Natural killer cell (primary cell): Measurements from ENCODE around the gene COG3. TPM values are rescaled to one million over a fixed set of nuclear protein-coding genes. Genes with fewer than 3 reads are reported as not detected.

ENCODE experiments used
- ATAC-seq, 3 donors: fragments of 150-1000 bp in 2 of 3; fragments of 200-7000 bp in 1 of 3; cut with Tn5 transposase; 1 replicate in 1 of 3; 2 replicates in 2 of 3; pipeline ENCODE4 v1.10.0; 2021; ENCODE audit warnings: mild to moderate bottlenecking in 2 of 3, moderate library complexity in 2 of 3
- DNase-seq, 2 donors: peaks; one replicate each; pipeline versions ENCODE4 v3.0.0 to v3.0.0-alpha.2; 2013 to 2021; ENCODE audit warnings: mixed read lengths in 1 of 2
- H3K27ac ChIP-seq: one replicate; pipeline ENCODE4 v1.5.1; 2013; ENCODE audit warnings: mild to moderate bottlenecking, low read length
- H3K27me3 ChIP-seq: one replicate; pipeline ENCODE4 v1.6.1; 2013; ENCODE audit warnings: low read length; ENCODE audit not compliant: control insufficient read depth, insufficient read depth
- H3K36me3 ChIP-seq: one replicate; pipeline ENCODE4 v1.6.1; 2013; ENCODE audit warnings: low read length; ENCODE audit not compliant: control insufficient read depth, insufficient read depth
- H3K4me1 ChIP-seq: one replicate; pipeline ENCODE4 v1.6.1; 2013; ENCODE audit warnings: low read length; ENCODE audit not compliant: control insufficient read depth, insufficient read depth
- H3K4me3 ChIP-seq: one replicate; pipeline ENCODE4 v1.5.1; 2013; ENCODE audit warnings: low read length
- H3K9me3 ChIP-seq: one replicate; pipeline ENCODE4 v1.6.1; 2013; ENCODE audit warnings: low read length; ENCODE audit not compliant: control insufficient read depth, insufficient read depth
- H3K27ac Mint-ChIP-seq, 2 donors: one replicate each; pipeline ENCODE4 v1.8.0; 2022; ENCODE audit warnings: mild to moderate bottlenecking in 2 of 2, mixed read lengths in 2 of 2, moderate library complexity in 1 of 2
- H3K27me3 Mint-ChIP-seq, 2 donors: one replicate each; pipeline ENCODE4 v1.8.0; 2022; ENCODE audit warnings: low read depth in 2 of 2, mixed read lengths in 2 of 2
- H3K36me3 Mint-ChIP-seq: one replicate; pipeline ENCODE4 v1.8.0; 2022; ENCODE audit warnings: mixed read lengths
- H3K4me1 Mint-ChIP-seq, 2 donors: one replicate each; pipeline ENCODE4 v1.8.0; 2022; ENCODE audit warnings: mixed read lengths in 2 of 2
- H3K4me3 Mint-ChIP-seq: one replicate; pipeline ENCODE4 v1.8.0; 2022; ENCODE audit warnings: mild to moderate bottlenecking, moderate library complexity, mixed read lengths
- H3K9me3 Mint-ChIP-seq, 2 donors: one replicate each; pipeline ENCODE4 v1.8.0; 2022; ENCODE audit warnings: mixed read lengths in 2 of 2
- CTCF ChIP-seq: fragments of 200-600 bp; IDR thresholded peaks from one replicate; pipeline ENCODE4 v1.8.0; 2022; ENCODE audit warnings: antibody characterized with exemption
- WGBS: methylation state at CpG from one replicate; pipeline ENCODE4 v1.1.7; 2013; ENCODE audit warnings: missing lambda C conversion rate; ENCODE audit not compliant: insufficient coverage; 5-methylcytosine and 5-hydroxymethylcytosine counted together
- intact Hi-C: fragments of 100-400 bp; cut with micrococcal nuclease; formaldehyde crosslinking; loops from one replicate; pipeline ENCODE4 v1.14.2; 2022
- total RNA-seq, 4 donors: library from RNA; stranded (reverse); fragments of 120-200 nt in 1 of 4; gene quantifications; one replicate each; pipeline versions ENCODE4 v1.2.3 to v1.2.4, GENCODE V29; 2013 to 2022

COG3 gene
- total RNA-seq, 3 donors from 2014 or later (not counting 1 experiment from before 2014, with no cell fraction given): 48.8 to 58.1 (median 55.6) TPM

- H3K27ac Mint-ChIP-seq: no peak overlapping the region
- H3K4me3 ChIP-seq: no peak overlapping the region
- WGBS: 91% methylated on average over 16 of the region's 16 CpGs
- H3K9me3 ChIP-seq: no peaks in the 10 kb centered on the region
- ATAC-seq (no peak), DNase-seq (no peak)
- TF ChIP-seq CTCF: no peak
- no peaks in the 10 kb centered on the region for H3K9me3 Mint-ChIP-seq
- no peaks in the 10 kb centered on the region for H3K27me3 ChIP-seq
- H3K36me3 Mint-ChIP-seq: no peaks in the 10 kb centered on the region
- peaks cover 12 to 45% of the 10 kb centered on the region in 2 donors for H3K27me3 Mint-ChIP-seq
- H3K4me1 ChIP-seq: no peaks in the 10 kb centered on the region
- no peaks in the 10 kb centered on the region for H3K36me3 ChIP-seq
- intact Hi-C loops: no loop called here
- H3K4me1 Mint-ChIP-seq: no peaks in the 10 kb centered on the region
- no peak overlapping the region for H3K4me3 Mint-ChIP-seq
- no peak overlapping the region for H3K27ac ChIP-seq
These were observed 110.5 kb downstream of the COG3 start for GRCh38 chr13:45575146-45575829.

GRCh38 chr13:45575830-45576180, 111.1 kb downstream of the COG3 start:
- H3K4me3 ChIP-seq: no peak overlapping the region
- H3K27me3 ChIP-seq: no peaks in the 10 kb centered on the region
- H3K4me1 ChIP-seq: no peaks in the 10 kb centered on the region
- Mint-ChIP-seq H3K4me3 (no peak overlapping the region), H3K4me1 (no peaks in the 10 kb centered on the region), H3K9me3 (no peaks in the 10 kb centered on the region), H3K36me3 (no peaks in the 10 kb centered on the region), H3K27ac (no peak overlapping the region), H3K27me3 (peaks cover 12 to 44% of the 10 kb centered on the region in 2 donors)
- WGBS: 79% methylated on average over 1 of the region's 1 CpG
- no peak for ATAC-seq
- no peak for DNase-seq
- H3K36me3 ChIP-seq: no peaks in the 10 kb centered on the region
- H3K27ac ChIP-seq: no peak overlapping the region
- no peak for TF ChIP-seq CTCF
- intact Hi-C loops: no loop called here
- H3K9me3 ChIP-seq: no peaks in the 10 kb centered on the region

GRCh38 chr13:45576466-45576865, 111.7 kb downstream of the COG3 start:
- Mint-ChIP-seq H3K4me1 (no peaks in the 10 kb centered on the region), H3K27me3 (peaks cover 12 to 37% of the 10 kb centered on the region in 2 donors), H3K4me3 (no peak overlapping the region), H3K9me3 (no peaks in the 10 kb centered on the region), H3K27ac (no peak overlapping the region), H3K36me3 (no peaks in the 10 kb centered on the region)
- no peak overlapping the region for H3K27ac ChIP-seq
- intact Hi-C loops: no loop called here
- no peaks in the 10 kb centered on the region for H3K4me1 ChIP-seq
- TF ChIP-seq CTCF: no peak
- H3K4me3 ChIP-seq: no peak overlapping the region
- H3K27me3 ChIP-seq: no peaks in the 10 kb centered on the region
- H3K9me3 ChIP-seq: no peaks in the 10 kb centered on the region
- no peak for ATAC-seq
- H3K36me3 ChIP-seq: no peaks in the 10 kb centered on the region
- no peak for DNase-seq
- WGBS: 77% methylated on average over 4 of the region's 4 CpGs
